ENCODE results near the gene HS3ST3B1. TPM values are rescaled to one million over a fixed set of nuclear protein-coding genes. Genes with fewer than 3 reads are reported as not detected.
A peak's percentile ranks its signal among the peaks of the same experiment; 100 is the strongest.

Gene HS3ST3B1
- total and polyA plus RNA-seq, 2 experiments from 2014 or later, result 8.1 to 17.7 TPM

DNA sequence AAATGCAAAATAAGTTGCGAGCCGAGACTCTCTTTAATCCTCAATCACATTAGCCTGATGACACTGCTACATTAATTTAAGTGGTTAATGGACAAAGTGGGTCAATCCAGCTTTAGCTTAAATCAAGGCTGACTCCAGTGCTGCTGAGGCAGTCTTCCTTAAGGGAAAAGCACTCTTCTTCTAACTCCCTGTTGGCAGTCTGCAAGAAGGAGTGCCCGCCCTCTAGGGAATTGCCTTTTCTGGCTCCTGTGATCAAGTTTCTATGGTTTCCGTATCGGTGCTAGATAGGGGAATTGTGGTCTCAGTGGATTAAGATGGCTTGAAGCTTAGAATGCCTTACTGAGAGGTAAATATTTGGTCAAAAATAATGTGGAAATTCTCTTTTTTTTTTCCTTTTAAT, 41.0 kb downstream of the HS3ST3B1 start:
- no peaks in the 10 kb centered on the region for H3K9me3 Mint-ChIP-seq
- DNase-seq (ENCODE audit: low spot score), result peak; percentile 43
- H3K4me2 ChIP-seq, result peak overlapping the region; percentile 16; the same call in 1 of the 2 replicates

GRCh38 chr17:14346801-14347200, 45.9 kb downstream of the HS3ST3B1 start:
- no peaks in the 10 kb centered on the region for H3K36me3 ChIP-seq (ENCODE audit: insufficient read depth)
- H4K20me1 ChIP-seq (replicated peaks; ENCODE audit: insufficient read depth), result no peaks in the 10 kb centered on the region
- H3K4me1 ChIP-seq (ENCODE audit: insufficient read depth), result peaks cover 3% of the 10 kb centered on the region; the same call in 1 of the 2 replicates
- no peak overlapping the region for H3K4me3 ChIP-seq
- Mint-ChIP-seq H3K27me3 (ENCODE audit: insufficient read depth, low read depth, poor library complexity) (peaks cover 5% of the 10 kb centered on the region), H3K4me1 (peaks cover 11% of the 10 kb centered on the region), H3K9me3 (no peaks in the 10 kb centered on the region), H3K36me3 (ENCODE audit: low read depth) (peaks cover 7% of the 10 kb centered on the region), H3K4me3 (no peak overlapping the region), H3K27ac (no peak overlapping the region)
- no peak; the same call in 2 of the 3 replicates for ATAC-seq
- H3K27ac ChIP-seq (ENCODE audit: low read depth), result no peak overlapping the region
- no peaks in the 10 kb centered on the region for H3K9me2 ChIP-seq (ENCODE audit: insufficient read depth)
- H3K27me3 ChIP-seq (ENCODE audit: insufficient read depth), result no peaks in the 10 kb centered on the region
- H2AFZ ChIP-seq, result no peak overlapping the region
- no peaks in the 10 kb centered on the region; the same call in 1 of the 2 replicates for H3F3A ChIP-seq (replicated peaks; ENCODE audit: low read depth)
- TF ChIP-seq ETS1 (IDR thresholded peaks at IDR 0.05), result no peak
- no peak for TF ChIP-seq ZNF114 (CRISPR knock-in tag; IDR thresholded peaks at IDR 0.05)
- no peak for TF ChIP-seq POLR2AphosphoS5 (IDR thresholded peaks at IDR 0.05; ENCODE audit: low read depth)
- no peak for TF ChIP-seq CTCF (conservative IDR thresholded peaks at IDR 0.05; ENCODE audit: low read depth in 2 of 2)
- no peak for TF ChIP-seq STAT1 (IDR thresholded peaks at IDR 0.05; ENCODE audit: unreplicated experiment)
- TF ChIP-seq EZH2 (IDR thresholded peaks at IDR 0.05; ENCODE audit: low read depth, unreplicated experiment), result no peak
- TF ChIP-seq CREB1 (CRISPR knock-in tag; IDR thresholded peaks at IDR 0.05; ENCODE audit: low read depth), result no peak
- TF ChIP-seq ZNF331 (CRISPR knock-in tag; IDR thresholded peaks at IDR 0.05; ENCODE audit: low read depth), result no peak
- no peak for TF ChIP-seq NANOG (IDR thresholded peaks at IDR 0.05; ENCODE audit: borderline replicate concordance)
- TF ChIP-seq JUNB (IDR thresholded peaks at IDR 0.05; ENCODE audit: unreplicated experiment), result no peak
- TF ChIP-seq, protein P1, sequence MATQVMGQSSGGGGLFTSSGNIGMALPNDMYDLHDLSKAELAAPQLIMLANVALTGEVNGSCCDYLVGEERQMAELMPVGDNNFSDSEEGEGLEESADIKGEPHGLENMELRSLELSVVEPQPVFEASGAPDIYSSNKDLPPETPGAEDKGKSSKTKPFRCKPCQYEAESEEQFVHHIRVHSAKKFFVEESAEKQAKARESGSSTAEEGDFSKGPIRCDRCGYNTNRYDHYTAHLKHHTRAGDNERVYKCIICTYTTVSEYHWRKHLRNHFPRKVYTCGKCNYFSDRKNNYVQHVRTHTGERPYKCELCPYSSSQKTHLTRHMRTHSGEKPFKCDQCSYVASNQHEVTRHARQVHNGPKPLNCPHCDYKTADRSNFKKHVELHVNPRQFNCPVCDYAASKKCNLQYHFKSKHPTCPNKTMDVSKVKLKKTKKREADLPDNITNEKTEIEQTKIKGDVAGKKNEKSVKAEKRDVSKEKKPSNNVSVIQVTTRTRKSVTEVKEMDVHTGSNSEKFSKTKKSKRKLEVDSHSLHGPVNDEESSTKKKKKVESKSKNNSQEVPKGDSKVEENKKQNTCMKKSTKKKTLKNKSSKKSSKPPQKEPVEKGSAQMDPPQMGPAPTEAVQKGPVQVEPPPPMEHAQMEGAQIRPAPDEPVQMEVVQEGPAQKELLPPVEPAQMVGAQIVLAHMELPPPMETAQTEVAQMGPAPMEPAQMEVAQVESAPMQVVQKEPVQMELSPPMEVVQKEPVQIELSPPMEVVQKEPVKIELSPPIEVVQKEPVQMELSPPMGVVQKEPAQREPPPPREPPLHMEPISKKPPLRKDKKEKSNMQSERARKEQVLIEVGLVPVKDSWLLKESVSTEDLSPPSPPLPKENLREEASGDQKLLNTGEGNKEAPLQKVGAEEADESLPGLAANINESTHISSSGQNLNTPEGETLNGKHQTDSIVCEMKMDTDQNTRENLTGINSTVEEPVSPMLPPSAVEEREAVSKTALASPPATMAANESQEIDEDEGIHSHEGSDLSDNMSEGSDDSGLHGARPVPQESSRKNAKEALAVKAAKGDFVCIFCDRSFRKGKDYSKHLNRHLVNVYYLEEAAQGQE (IDR thresholded peaks at IDR 0.05; ENCODE audit: unreplicated experiment), result no peak
- H3K79me2 ChIP-seq (replicated peaks; ENCODE audit: insufficient read depth), result 0 out of 2 replicates have a peak, but pooled peaks cover 15% of the 10 kb centered on the region
- H3K4me2 ChIP-seq, result no peak overlapping the region
- DNase-seq (ENCODE audit: low spot score), result no peak

More for the DNA sequence above, 41.0 kb downstream of the HS3ST3B1 start:
- H4K20me1 ChIP-seq (replicated peaks; ENCODE audit: insufficient read depth), result no peaks in the 10 kb centered on the region
- H3K4me3 Mint-ChIP-seq, result no peak overlapping the region
- H3K27ac Mint-ChIP-seq, result no peak overlapping the region
- H2AFZ ChIP-seq, result no peak overlapping the region
- no peak overlapping the region for H3K4me3 ChIP-seq
- H3F3A ChIP-seq (replicated peaks; ENCODE audit: low read depth), result 0 out of 2 replicates have a peak, but pooled peaks cover 3% of the 10 kb centered on the region
- H3K9me2 ChIP-seq (ENCODE audit: insufficient read depth), result no peaks in the 10 kb centered on the region
- H3K4me1 ChIP-seq (ENCODE audit: insufficient read depth), result peaks cover 17% of the 10 kb centered on the region
- no peaks in the 10 kb centered on the region for H3K27me3 ChIP-seq (ENCODE audit: insufficient read depth)
- H3K79me2 ChIP-seq (replicated peaks; ENCODE audit: insufficient read depth), result peaks cover 39% of the 10 kb centered on the region
- peaks cover 9% of the 10 kb centered on the region for H3K36me3 Mint-ChIP-seq (ENCODE audit: low read depth)
- H3K27ac ChIP-seq (ENCODE audit: low read depth), result no peak overlapping the region
- peaks cover 7% of the 10 kb centered on the region for H3K27me3 Mint-ChIP-seq (ENCODE audit: insufficient read depth, low read depth, poor library complexity)
- H3K36me3 ChIP-seq (ENCODE audit: insufficient read depth), result no peaks in the 10 kb centered on the region
- peaks cover 30% of the 10 kb centered on the region for H3K4me1 Mint-ChIP-seq
- peak; percentile 77 for ATAC-seq
- TF ChIP-seq NANOG (IDR thresholded peaks at IDR 0.05; ENCODE audit: borderline replicate concordance) (no peak), EZH2phosphoT487 (IDR thresholded peaks at IDR 0.05; ENCODE audit: unreplicated experiment) (no peak), ZNF331 (CRISPR knock-in tag; IDR thresholded peaks at IDR 0.05; ENCODE audit: low read depth) (no peak), STAT1 (IDR thresholded peaks at IDR 0.05; ENCODE audit: unreplicated experiment) (no peak)
